NB4 (cell line): Measurements from ENCODE around the gene MANEAL.

Experiments
- CTCF ChIP-seq: IDR thresholded peaks from one replicate; pipeline ENCODE4 v1.5.1; 2012; ENCODE audit warnings: low read depth, low read length
- MAX ChIP-seq: IDR thresholded peaks from 2 replicates; pipeline ENCODE4 v1.6.1; 2011; ENCODE audit warnings: low read depth, low read length

- TF ChIP-seq CTCF: no peak
- no peak for TF ChIP-seq MAX
Observed at GRCh38 chr1:37793773-37794371, at the start of gene MANEAL.
